Liver (tissue), 9 donors: ENCODE data around the gene PHB1. TPM values are rescaled to one million over a fixed set of nuclear protein-coding genes. Genes with fewer than 3 reads are reported as not detected.

ENCODE experiments used
- DNase-seq: peaks from one replicate; pipeline ENCODE4 v3.0.0-alpha.2; 2017; ENCODE audit warnings: low spot score
- H3K27ac ChIP-seq, 2 donors: one replicate each; pipeline ENCODE4 v1.7.0; 2013; ENCODE audit warnings: inconsistent platforms in 2 of 2, low read length in 2 of 2, control low read depth in 1 of 2, low read depth in 1 of 2, mild to moderate bottlenecking in 1 of 2
- H3K27me3 ChIP-seq, 4 donors: one replicate each; pipeline versions ENCODE4 v1.6.1 to v1.7.0; 2013; ENCODE audit warnings: low read length in 3 of 4, inconsistent platforms in 1 of 4, mild to moderate bottlenecking in 1 of 4, moderate library complexity in 1 of 4; ENCODE audit not compliant: control insufficient read depth in 4 of 4, insufficient read depth in 4 of 4
- H3K36me3 ChIP-seq, 4 donors: one replicate each; pipeline versions ENCODE4 v1.6.1 to v1.7.0; 2013; ENCODE audit warnings: low read length in 3 of 4, mild to moderate bottlenecking in 3 of 4, low read depth in 1 of 4, moderate library complexity in 1 of 4; ENCODE audit not compliant: control insufficient read depth in 4 of 4, insufficient read depth in 3 of 4
- H3K4me1 ChIP-seq, 4 donors: one replicate each; pipeline versions ENCODE4 v1.6.1 to v1.7.0; 2013; ENCODE audit warnings: low read length in 3 of 4, mild to moderate bottlenecking in 3 of 4, moderate library complexity in 1 of 4; ENCODE audit not compliant: control insufficient read depth in 4 of 4, insufficient read depth in 4 of 4
- H3K4me3 ChIP-seq, 3 donors: one replicate each; pipeline versions ENCODE4 v1.6.1 to v1.7.0; 2013; ENCODE audit warnings: low read length in 3 of 3, control low read depth in 1 of 3, low read depth in 1 of 3, mild to moderate bottlenecking in 1 of 3
- H3K9ac ChIP-seq, 2 donors: one replicate each; pipeline ENCODE4 v1.7.0; 2013; ENCODE audit warnings: low read length in 2 of 2, mild to moderate bottlenecking in 2 of 2, moderate library complexity in 2 of 2, control low read depth in 1 of 2, low read depth in 1 of 2
- H3K9me3 ChIP-seq, 4 donors: one replicate each; pipeline versions ENCODE4 v1.6.1 to v1.7.0; 2013; ENCODE audit warnings: low read length in 3 of 4; ENCODE audit not compliant: control insufficient read depth in 4 of 4
- FOXA1 ChIP-seq: IDR thresholded peaks from 2 replicates; pipeline ENCODE4 v1.6.1; 2016; ENCODE audit warnings: antibody characterized with exemption
- FOXA2 ChIP-seq: IDR thresholded peaks from 2 replicates; pipeline ENCODE4 v1.6.1; 2016; ENCODE audit warnings: antibody characterized with exemption
- GABPA ChIP-seq, 2 donors: IDR thresholded peaks in 1 of 2; conservative IDR thresholded peaks in 1 of 2; 2 replicates each; pipeline ENCODE4 v1.6.1; 2016; ENCODE audit warnings: antibody characterized with exemption in 2 of 2, mild to moderate bottlenecking in 1 of 2, moderate library complexity in 1 of 2
- HNF4A ChIP-seq, 2 donors: conservative IDR thresholded peaks; 2 replicates each; pipeline ENCODE4 v1.6.1; 2016; ENCODE audit warnings: antibody characterized with exemption in 2 of 2, mild to moderate bottlenecking in 2 of 2
- HNF4G ChIP-seq: IDR thresholded peaks from 2 replicates; pipeline ENCODE4 v1.6.1; 2016; ENCODE audit warnings: antibody characterized with exemption
- JUND ChIP-seq, 2 donors: IDR thresholded peaks; 2 replicates each; pipeline ENCODE4 v1.6.1; 2016; ENCODE audit warnings: antibody characterized with exemption in 2 of 2
- RAD21 ChIP-seq, 2 donors: IDR thresholded peaks; 2 replicates each; pipeline ENCODE4 v1.6.1; 2016; ENCODE audit warnings: antibody characterized with exemption in 2 of 2, mild to moderate bottlenecking in 2 of 2
- RXRA ChIP-seq, 2 donors: IDR thresholded peaks; 2 replicates each; pipeline ENCODE4 v1.6.1; 2017 to 2018; ENCODE audit warnings: antibody characterized with exemption in 2 of 2, mild to moderate bottlenecking in 1 of 2
- SP1 ChIP-seq: IDR thresholded peaks from 2 replicates; pipeline ENCODE4 v1.6.1; 2018; ENCODE audit warnings: antibody characterized with exemption, mild to moderate bottlenecking
- TAF1 ChIP-seq: conservative IDR thresholded peaks from 2 replicates; pipeline ENCODE4 v1.6.1; 2016; ENCODE audit warnings: antibody characterized with exemption, mild to moderate bottlenecking
- YY1 ChIP-seq: IDR thresholded peaks from 2 replicates; pipeline ENCODE4 v1.6.1; 2016; ENCODE audit warnings: antibody characterized with exemption, mild to moderate bottlenecking
- WGBS: extraction: QIAGEN DNeasy Blood & Tissue Kit; methylation state at CpG from one replicate; pipeline ENCODE4 v1.1.7; 2013; 5-methylcytosine and 5-hydroxymethylcytosine counted together
- polyA plus RNA-seq, 2 donors: library from polyadenylated mRNA; stranded (reverse) in 1 of 2; unstranded in 1 of 2; fragments of 200-250 nt in 1 of 2; fragments of >200 nt in 1 of 2; fragmentation: Nextera tagmentation in 1 of 2; extraction: Ambion mirVana in 1 of 2; gene quantifications; one replicate each; pipeline versions ENCODE4 v1.2.1 to v1.2.3, GENCODE V29; 2013 to 2015
- total RNA-seq, 2 donors: library from RNA; depleted of rRNA; stranded (reverse); fragments of >200 nt; gene quantifications; one replicate each; pipeline ENCODE4 v1.2.3, GENCODE V29; 2014
- TF ChIP-seq, protein P1 (sequence below): fragments of 150-350 bp; IDR thresholded peaks from 2 replicates; pipeline ENCODE4 v1.5.1; 2017; ENCODE audit warnings: improper control_type of control experiment, low read depth, low read length; ENCODE audit not compliant: missing input control
- TF ChIP-seq, protein P2 (sequence below): IDR thresholded peaks from 2 replicates; pipeline ENCODE4 v1.6.1; 2016; ENCODE audit warnings: antibody characterized with exemption
- TF ChIP-seq, protein P3 (sequence below): IDR thresholded peaks from 2 replicates; pipeline ENCODE4 v1.6.1; 2016; ENCODE audit warnings: antibody characterized with exemption
- TF ChIP-seq, protein P4 (sequence below): IDR thresholded peaks from 2 replicates; pipeline ENCODE4 v1.6.1; 2016; ENCODE audit warnings: antibody characterized with exemption, mild to moderate bottlenecking
- donor health status: healthy.
- donor health status: healthy.
- donor health status: healthy.
- donor health status: healthy.
- donor health status: healthy.

The PHB1 gene
- total and polyA plus RNA-seq, 4 donors = 52.5 to 149 (median 98.5) TPM

DNA sequence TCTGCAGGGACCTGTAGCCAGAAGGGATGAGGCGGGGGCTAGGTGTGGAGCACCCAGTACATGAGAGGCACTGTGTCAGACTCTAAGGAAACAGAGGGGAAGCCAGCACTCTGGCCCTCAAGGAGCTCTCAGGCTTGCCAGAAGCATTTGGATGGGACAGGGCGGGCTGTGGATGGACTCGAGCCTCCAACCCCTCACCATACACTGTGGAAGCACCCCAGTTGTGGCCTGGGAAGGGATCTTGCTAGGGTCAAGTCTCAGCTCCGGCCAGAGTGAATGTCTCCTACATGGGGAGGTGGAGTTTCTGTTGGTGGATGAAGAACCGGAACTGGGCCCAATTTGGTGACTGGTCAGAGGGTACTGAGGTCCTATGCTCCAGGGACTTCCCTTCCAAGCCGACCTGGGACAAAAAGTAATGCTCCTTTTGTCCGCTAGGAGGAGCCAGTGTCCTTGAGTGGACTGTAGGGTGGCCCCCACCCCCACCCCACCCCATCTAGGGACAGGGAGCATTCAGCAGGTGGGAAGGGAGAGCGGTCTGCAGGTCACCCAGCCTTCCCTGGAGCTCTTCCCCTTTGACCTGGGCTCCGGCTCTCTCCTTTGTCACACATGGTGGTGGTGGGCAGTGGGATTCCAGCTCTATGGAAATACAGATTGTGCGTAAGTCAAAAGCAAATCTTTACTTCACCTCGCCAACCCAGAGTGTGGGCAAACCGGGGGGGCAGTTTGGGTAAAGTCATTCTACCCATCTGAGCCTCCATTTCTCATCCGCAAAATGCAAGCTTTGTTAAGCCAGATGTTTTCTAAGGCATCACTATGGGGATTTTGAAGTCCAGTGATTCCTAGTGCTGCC is 20.4 kb upstream of the PHB1 start:
- Histone ChIP-seq H3K27me3 (peaks cover 0 to 4% (median 0%) of the 10 kb centered on the region in 4 donors), H3K36me3 (no peaks in the 10 kb centered on the region), H3K27ac (no peak overlapping the region), H3K4me3 (no peak overlapping the region), H3K9ac (no peak overlapping the region), H3K9me3 (no peaks in the 10 kb centered on the region), H3K4me1 (peaks cover 0 to 21% (median 8%) of the 10 kb centered on the region in 4 donors)
- 63% methylated on average over 13 of the region's 13 CpGs for WGBS
- peak; percentile 50 for DNase-seq
- TF ChIP-seq, protein P1, sequence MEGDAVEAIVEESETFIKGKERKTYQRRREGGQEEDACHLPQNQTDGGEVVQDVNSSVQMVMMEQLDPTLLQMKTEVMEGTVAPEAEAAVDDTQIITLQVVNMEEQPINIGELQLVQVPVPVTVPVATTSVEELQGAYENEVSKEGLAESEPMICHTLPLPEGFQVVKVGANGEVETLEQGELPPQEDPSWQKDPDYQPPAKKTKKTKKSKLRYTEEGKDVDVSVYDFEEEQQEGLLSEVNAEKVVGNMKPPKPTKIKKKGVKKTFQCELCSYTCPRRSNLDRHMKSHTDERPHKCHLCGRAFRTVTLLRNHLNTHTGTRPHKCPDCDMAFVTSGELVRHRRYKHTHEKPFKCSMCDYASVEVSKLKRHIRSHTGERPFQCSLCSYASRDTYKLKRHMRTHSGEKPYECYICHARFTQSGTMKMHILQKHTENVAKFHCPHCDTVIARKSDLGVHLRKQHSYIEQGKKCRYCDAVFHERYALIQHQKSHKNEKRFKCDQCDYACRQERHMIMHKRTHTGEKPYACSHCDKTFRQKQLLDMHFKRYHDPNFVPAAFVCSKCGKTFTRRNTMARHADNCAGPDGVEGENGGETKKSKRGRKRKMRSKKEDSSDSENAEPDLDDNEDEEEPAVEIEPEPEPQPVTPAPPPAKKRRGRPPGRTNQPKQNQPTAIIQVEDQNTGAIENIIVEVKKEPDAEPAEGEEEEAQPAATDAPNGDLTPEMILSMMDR = peak; percentile 48
- TF ChIP-seq GABPA (IDR thresholded peaks at IDR 0.05 in 1 of 2, conservative IDR thresholded peaks at IDR 0.05 in 1 of 2) = no peak
- peak; percentile 55 to 77 for TF ChIP-seq RAD21 (IDR thresholded peaks at IDR 0.05)

DNA sequence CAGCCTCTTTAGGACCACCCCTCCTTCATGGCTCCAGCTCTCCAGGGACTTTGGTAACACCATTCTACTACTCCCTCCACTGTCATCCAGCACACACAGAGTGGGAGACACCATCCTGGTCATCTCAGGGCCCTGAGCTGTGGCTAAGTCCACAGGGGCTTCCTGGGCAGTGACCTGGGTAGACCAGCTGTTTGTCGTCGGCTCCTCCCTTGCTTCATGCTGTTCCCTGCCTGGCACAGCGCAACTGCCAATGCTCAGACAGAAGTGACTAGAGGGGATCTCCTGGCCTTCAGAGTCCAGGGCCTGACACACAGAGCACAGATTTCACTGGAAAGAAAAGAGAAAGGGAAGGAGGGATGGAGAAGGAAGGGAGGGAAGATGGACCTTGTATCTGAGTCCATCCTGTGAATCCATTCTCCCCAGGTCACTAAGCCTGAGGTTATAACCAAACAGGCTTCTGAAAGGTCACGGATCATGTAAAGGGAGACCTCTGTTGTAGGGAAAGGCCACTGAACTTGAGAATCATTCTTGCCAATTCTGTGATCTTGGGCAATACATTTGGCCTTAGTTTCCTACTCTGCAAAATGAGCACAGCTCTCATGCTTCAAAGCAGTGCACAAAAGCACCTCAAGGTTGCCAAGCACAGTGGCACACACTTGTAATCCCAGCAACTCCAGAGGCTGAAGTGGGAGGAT is 18.5 kb upstream of the PHB1 start:
- H3K4me3 ChIP-seq = no peak overlapping the region
- WGBS = 74% methylated on average over 4 of the region's 4 CpGs
- TF ChIP-seq HNF4G = no peak
- TF ChIP-seq, protein P1 = no peak
- TF ChIP-seq SP1 = no peak
- TF ChIP-seq, protein P2, sequence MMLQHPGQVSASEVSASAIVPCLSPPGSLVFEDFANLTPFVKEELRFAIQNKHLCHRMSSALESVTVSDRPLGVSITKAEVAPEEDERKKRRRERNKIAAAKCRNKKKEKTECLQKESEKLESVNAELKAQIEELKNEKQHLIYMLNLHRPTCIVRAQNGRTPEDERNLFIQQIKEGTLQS = no peak
- no peak for TF ChIP-seq FOXA2
- no peak for TF ChIP-seq TAF1
- TF ChIP-seq RXRA (IDR thresholded peaks at IDR 0.05) = peak; percentile 24 to 30
- TF ChIP-seq, protein P3, sequence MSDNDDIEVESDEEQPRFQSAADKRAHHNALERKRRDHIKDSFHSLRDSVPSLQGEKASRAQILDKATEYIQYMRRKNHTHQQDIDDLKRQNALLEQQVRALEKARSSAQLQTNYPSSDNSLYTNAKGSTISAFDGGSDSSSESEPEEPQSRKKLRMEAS = no peak
- TF ChIP-seq FOXA1 = no peak
- TF ChIP-seq HNF4A (conservative IDR thresholded peaks at IDR 0.05) = peak; percentile 9 to 13
- TF ChIP-seq YY1 = no peak
- TF ChIP-seq, protein P4, sequence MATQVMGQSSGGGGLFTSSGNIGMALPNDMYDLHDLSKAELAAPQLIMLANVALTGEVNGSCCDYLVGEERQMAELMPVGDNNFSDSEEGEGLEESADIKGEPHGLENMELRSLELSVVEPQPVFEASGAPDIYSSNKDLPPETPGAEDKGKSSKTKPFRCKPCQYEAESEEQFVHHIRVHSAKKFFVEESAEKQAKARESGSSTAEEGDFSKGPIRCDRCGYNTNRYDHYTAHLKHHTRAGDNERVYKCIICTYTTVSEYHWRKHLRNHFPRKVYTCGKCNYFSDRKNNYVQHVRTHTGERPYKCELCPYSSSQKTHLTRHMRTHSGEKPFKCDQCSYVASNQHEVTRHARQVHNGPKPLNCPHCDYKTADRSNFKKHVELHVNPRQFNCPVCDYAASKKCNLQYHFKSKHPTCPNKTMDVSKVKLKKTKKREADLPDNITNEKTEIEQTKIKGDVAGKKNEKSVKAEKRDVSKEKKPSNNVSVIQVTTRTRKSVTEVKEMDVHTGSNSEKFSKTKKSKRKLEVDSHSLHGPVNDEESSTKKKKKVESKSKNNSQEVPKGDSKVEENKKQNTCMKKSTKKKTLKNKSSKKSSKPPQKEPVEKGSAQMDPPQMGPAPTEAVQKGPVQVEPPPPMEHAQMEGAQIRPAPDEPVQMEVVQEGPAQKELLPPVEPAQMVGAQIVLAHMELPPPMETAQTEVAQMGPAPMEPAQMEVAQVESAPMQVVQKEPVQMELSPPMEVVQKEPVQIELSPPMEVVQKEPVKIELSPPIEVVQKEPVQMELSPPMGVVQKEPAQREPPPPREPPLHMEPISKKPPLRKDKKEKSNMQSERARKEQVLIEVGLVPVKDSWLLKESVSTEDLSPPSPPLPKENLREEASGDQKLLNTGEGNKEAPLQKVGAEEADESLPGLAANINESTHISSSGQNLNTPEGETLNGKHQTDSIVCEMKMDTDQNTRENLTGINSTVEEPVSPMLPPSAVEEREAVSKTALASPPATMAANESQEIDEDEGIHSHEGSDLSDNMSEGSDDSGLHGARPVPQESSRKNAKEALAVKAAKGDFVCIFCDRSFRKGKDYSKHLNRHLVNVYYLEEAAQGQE = no peak
- TF ChIP-seq JUND (IDR thresholded peaks at IDR 0.05) = no peak
- TF ChIP-seq GABPA (IDR thresholded peaks at IDR 0.05 in 1 of 2, conservative IDR thresholded peaks at IDR 0.05 in 1 of 2) = no peak
- H3K9ac ChIP-seq = no peak overlapping the region
- H3K4me1 ChIP-seq = peaks cover 0 to 12% (median 8%) of the 10 kb centered on the region in 4 donors
- no peak overlapping the region for H3K27ac ChIP-seq
- H3K9me3 ChIP-seq = no peaks in the 10 kb centered on the region
- no peak for DNase-seq
- no peaks in the 10 kb centered on the region for H3K36me3 ChIP-seq
- H3K27me3 ChIP-seq = no peaks in the 10 kb centered on the region
